ENCODE results near the gene GGNBP2.
A peak's percentile ranks its signal among the peaks of the same experiment; 100 is the strongest.

GGNBP2 gene

GRCh38 chr17:36527621-36528250, 17.0 kb upstream of the GGNBP2 start:
- in situ Hi-C loops (cut with MboI; ENCODE audit: low sequenced_read_pairs, unreplicated experiment): no loop called here
- no peak for TF ChIP-seq CTCF (IDR thresholded peaks at IDR 0.05; ENCODE audit: borderline replicate concordance, control extremely low read depth, extremely low read depth, insufficient read depth, missing control alignments)

GRCh38 chr17:36529121-36529520, 15.6 kb upstream of the GGNBP2 start:
- no peak for DNase-seq (ENCODE audit: low spot score)
- in situ Hi-C loops (cut with MboI; ENCODE audit: low sequenced_read_pairs, unreplicated experiment): no loop called here

More at GRCh38 chr17:36527621-36528250, 17.0 kb upstream of the GGNBP2 start:
- no peak for DNase-seq (ENCODE audit: low spot score)

GRCh38 chr17:36532435-36532975, 12.2 kb upstream of the GGNBP2 start:
- DNase-seq (ENCODE audit: low spot score): no peak
- no peak for TF ChIP-seq CTCF (IDR thresholded peaks at IDR 0.05; ENCODE audit: borderline replicate concordance, control extremely low read depth, extremely low read depth, insufficient read depth, missing control alignments)
- in situ Hi-C loops (cut with MboI; ENCODE audit: low sequenced_read_pairs, unreplicated experiment): no loop called here

More at GRCh38 chr17:36529121-36529520, 15.6 kb upstream of the GGNBP2 start:
- no peak for TF ChIP-seq CTCF (IDR thresholded peaks at IDR 0.05; ENCODE audit: borderline replicate concordance, control extremely low read depth, extremely low read depth, insufficient read depth, missing control alignments)

- in situ Hi-C loops (cut with MboI; ENCODE audit: low sequenced_read_pairs, unreplicated experiment): no loop called here
- peak; percentile 72 for DNase-seq (ENCODE audit: low spot score)
- peak; percentile 66 for TF ChIP-seq CTCF (IDR thresholded peaks at IDR 0.05; ENCODE audit: borderline replicate concordance, control extremely low read depth, extremely low read depth, insufficient read depth, missing control alignments)
These were observed 10.5 kb upstream of the GGNBP2 start for GRCh38 chr17:36533935-36534839.

- DNase-seq (ENCODE audit: low spot score): peak; percentile 94
- in situ Hi-C loops (cut with MboI; ENCODE audit: low sequenced_read_pairs, unreplicated experiment): no loop called here
- peak; percentile 13 for TF ChIP-seq CTCF (IDR thresholded peaks at IDR 0.05; ENCODE audit: borderline replicate concordance, control extremely low read depth, extremely low read depth, insufficient read depth, missing control alignments)
These were observed 9.7 kb upstream of the GGNBP2 start, which contains the start of the genes MYO19 and PIGW for GRCh38 chr17:36534840-36535668. MYO19 (minus strand) TSS chr17:36534868; CDS start chr17:36532538, 2,330 bp downstream. PIGW (plus strand) TSS chr17:36534987; CDS start chr17:36537102, 2,115 bp downstream.

- in situ Hi-C loops (cut with MboI; ENCODE audit: low sequenced_read_pairs, unreplicated experiment): no loop called here
- DNase-seq (ENCODE audit: low spot score): no peak
- TF ChIP-seq CTCF (IDR thresholded peaks at IDR 0.05; ENCODE audit: borderline replicate concordance, control extremely low read depth, extremely low read depth, insufficient read depth, missing control alignments): no peak
These were observed 9.0 kb upstream of the GGNBP2 start for GRCh38 chr17:36535669-36536081.

All from GM13976 (cell line).